DND-41 (cell line): ENCODE measurements around the gene JMJD1C.

Experiments
- ATAC-seq: fragments of 200-7000 bp; cut with Tn5 transposase; 3 replicates; pipeline ENCODE4 v1.9.1; 2021; ENCODE audit warnings: low read depth; ENCODE audit not compliant: insufficient read depth
- DNase-seq: peaks from one replicate; pipeline ENCODE4 v3.0.0-alpha.2; 2020
- H2AFZ ChIP-seq: 2 replicates; pipeline ENCODE4 v1.6.0; 2012; ENCODE audit warnings: low read depth, low read length
- H3K27ac ChIP-seq: 2 replicates; pipeline ENCODE4 v1.5.1; 2012; ENCODE audit warnings: low read length, inconsistent platforms
- H3K27me3 ChIP-seq: fragments of 200-600 bp; sonication (generic); 2 replicates; pipeline ENCODE4 v1.6.0; 2012; ENCODE audit warnings: low read length, mild to moderate bottlenecking, inconsistent platforms; ENCODE audit not compliant: insufficient read depth, poor library complexity
- H3K36me3 ChIP-seq: 2 replicates; pipeline ENCODE4 v1.5.1; 2012; ENCODE audit warnings: low read length, inconsistent platforms; ENCODE audit not compliant: insufficient read depth
- H3K4me1 ChIP-seq: 2 replicates; pipeline ENCODE4 v1.5.1; 2012; ENCODE audit warnings: mild to moderate bottlenecking, low read length; ENCODE audit not compliant: insufficient read depth
- H3K4me2 ChIP-seq: 2 replicates; pipeline ENCODE4 v1.6.0; 2012; ENCODE audit warnings: mild to moderate bottlenecking, moderate library complexity, low read length, inconsistent platforms; ENCODE audit not compliant: insufficient read depth
- H3K4me3 ChIP-seq, 2 experiments: fragments of 200-600 bp in 1 of 2; shearing (Covaris generic) in 1 of 2; 2 replicates each; pipeline ENCODE4 v1.5.1; 2012 to 2016; ENCODE audit warnings: inconsistent platforms in 2 of 2, low read length in 2 of 2, mild to moderate bottlenecking in 2 of 2, low read depth in 1 of 2, moderate library complexity in 1 of 2
- H3K79me2 ChIP-seq: 2 replicates; pipeline ENCODE4 v1.6.0; 2012; ENCODE audit warnings: low read length, inconsistent platforms; ENCODE audit not compliant: insufficient read depth
- H3K9ac ChIP-seq: 2 replicates; pipeline ENCODE4 v1.6.0; 2012; ENCODE audit warnings: low read depth, mild to moderate bottlenecking, inconsistent platforms, low read length, moderate library complexity
- H3K9me3 ChIP-seq: 2 replicates; pipeline ENCODE4 v1.5.1; 2012; ENCODE audit warnings: low read length, moderate library complexity, mild to moderate bottlenecking, inconsistent platforms; ENCODE audit not compliant: insufficient read depth, severe bottlenecking
- H4K20me1 ChIP-seq: 2 replicates; pipeline ENCODE4 v1.6.0; 2012; ENCODE audit warnings: low read length; ENCODE audit not compliant: insufficient read depth
- CTCF ChIP-seq: IDR thresholded peaks from 2 replicates; pipeline ENCODE4 v1.5.1; 2012; ENCODE audit warnings: borderline replicate concordance, low read length, moderate library complexity, mild to moderate bottlenecking; ENCODE audit not compliant: poor library complexity, severe bottlenecking; ENCODE audit errors: extremely low read depth
- EZH2 ChIP-seq: IDR thresholded peaks from 3 replicates; pipeline ENCODE4 v1.6.1; 2012; ENCODE audit warnings: borderline replicate concordance, low read depth, mild to moderate bottlenecking, moderate library complexity, low read length, inconsistent platforms; ENCODE audit not compliant: severe bottlenecking

The JMJD1C gene

DNA sequence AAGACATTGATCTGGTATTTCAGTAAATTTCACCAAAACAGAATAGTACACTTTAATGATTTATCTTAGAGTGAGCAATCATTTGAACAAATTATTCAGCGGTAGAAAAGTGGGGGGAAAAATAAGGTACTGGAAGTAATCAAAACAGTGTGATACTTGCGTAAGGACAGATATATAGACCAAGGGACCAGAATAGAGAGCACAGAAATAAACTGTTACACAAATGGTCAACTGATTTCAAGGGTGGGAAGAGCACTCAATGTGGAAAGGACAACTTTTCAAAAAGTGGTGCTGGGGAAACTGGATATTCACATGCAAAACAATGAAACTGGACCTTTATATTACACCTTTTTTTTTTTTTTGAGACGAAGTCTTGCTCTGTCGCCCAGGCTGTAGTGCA lies 212.7 kb downstream of the JMJD1C start:
- Histone ChIP-seq H3K4me1 (0 out of 2 replicates have a peak, but pooled peaks cover 4% of the 10 kb centered on the region), H3K36me3 (peaks cover 26% of the 10 kb centered on the region; the same call in 1 of the 2 replicates), H3K9me3 (no peaks in the 10 kb centered on the region), H3K79me2 (peaks cover 100% of the 10 kb centered on the region), H2AFZ (no peak overlapping the region), H3K4me3 (no peak overlapping the region), H3K9ac (no peak overlapping the region), H3K27me3 (no peaks in the 10 kb centered on the region), H4K20me1 (peaks cover 41% of the 10 kb centered on the region), H3K4me2 (no peak overlapping the region), H3K27ac (no peak overlapping the region)
- DNase-seq, result no peak
- ATAC-seq, result no peak
- TF ChIP-seq EZH2 (no peak), CTCF (no peak)

DNA sequence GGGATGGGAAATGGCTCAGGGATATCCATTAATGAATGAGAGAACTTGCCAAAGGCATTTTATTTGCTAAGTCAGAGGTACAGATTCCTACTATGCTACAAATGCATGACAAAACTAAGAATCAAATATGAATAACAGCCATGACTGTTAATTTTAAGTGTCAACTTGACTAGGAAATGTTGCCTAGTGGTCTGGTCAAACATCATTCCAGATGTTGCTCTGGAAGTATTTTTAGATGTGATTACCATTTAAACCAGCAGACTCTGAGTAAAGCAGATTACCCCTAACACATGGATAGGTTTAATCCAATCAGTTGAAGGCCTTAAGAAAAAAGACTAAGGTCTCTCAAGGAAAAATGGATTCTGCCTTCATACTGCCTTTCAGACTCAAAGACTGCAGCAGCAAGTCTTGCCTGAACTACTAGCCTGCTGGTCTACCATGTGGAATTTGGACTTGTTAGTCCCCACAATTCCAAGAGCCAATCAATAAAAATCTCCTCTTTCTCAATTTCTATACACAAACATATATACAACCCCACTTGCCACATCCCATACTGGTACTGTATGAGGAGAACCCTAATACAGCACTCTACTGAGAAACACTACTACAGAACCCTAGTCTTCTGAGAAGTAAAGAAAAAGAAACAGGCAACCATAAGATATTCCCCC lies 213.5 kb downstream of the JMJD1C start:
- ATAC-seq, result no peak
- peaks cover 100% of the 10 kb centered on the region for H3K79me2 ChIP-seq
- H3K27ac ChIP-seq, result no peak overlapping the region
- H3K9me3 ChIP-seq, result no peaks in the 10 kb centered on the region
- TF ChIP-seq CTCF, result no peak
- no peak for TF ChIP-seq EZH2
- DNase-seq, result no peak
- no peak overlapping the region for H2AFZ ChIP-seq
- peaks cover 47% of the 10 kb centered on the region for H4K20me1 ChIP-seq
- no peak overlapping the region for H3K9ac ChIP-seq
- H3K4me1 ChIP-seq, result peaks cover 11% of the 10 kb centered on the region
- no peaks in the 10 kb centered on the region for H3K27me3 ChIP-seq
- H3K4me3 ChIP-seq, result no peak overlapping the region
- H3K4me2 ChIP-seq, result no peak overlapping the region
- peaks cover 22% of the 10 kb centered on the region; the same call in 1 of the 2 replicates for H3K36me3 ChIP-seq

GRCh38 chr10:63250032-63250431 lies 215.7 kb downstream of the JMJD1C start:
- TF ChIP-seq CTCF (no peak), EZH2 (no peak)
- H3K4me3 ChIP-seq, result no peak overlapping the region
- peaks cover 38% of the 10 kb centered on the region for H4K20me1 ChIP-seq
- DNase-seq (no peak), ATAC-seq (no peak)
- no peak overlapping the region for H2AFZ ChIP-seq
- H3K27me3 ChIP-seq, result no peaks in the 10 kb centered on the region
- peaks cover 14% of the 10 kb centered on the region for H3K4me1 ChIP-seq
- H3K79me2 ChIP-seq, result peaks cover 98% of the 10 kb centered on the region
- no peak overlapping the region for H3K4me2 ChIP-seq
- no peak overlapping the region for H3K9ac ChIP-seq
- no peaks in the 10 kb centered on the region for H3K9me3 ChIP-seq
- peaks cover 17% of the 10 kb centered on the region; the same call in 1 of the 2 replicates for H3K36me3 ChIP-seq
- H3K27ac ChIP-seq, result no peak overlapping the region
